SK-N-SH (cell line): ENCODE measurements around the gene ADD3. TPM values are rescaled to one million over a fixed set of nuclear protein-coding genes. Genes with fewer than 3 reads are reported as not detected.

ENCODE experiments used
- CTCF ChIA-PET: fragments of 300-600, 350-600 bp; formaldehyde crosslinking; extraction: SDS; loops from one replicate; lab custom pipeline; 2021; lab: Yijun Ruan, JAX
- POLR2A ChIA-PET: fragments of 350-600 bp; sonication (Branson Sonifier 250); formaldehyde crosslinking; extraction: SDS; loops from one replicate; lab custom pipeline; 2020; ENCODE audit warnings: antibody characterized with exemption, inconsistent platforms; lab: Yijun Ruan, JAX
- DNase-seq: peaks from one replicate; pipeline ENCODE4 v3.0.0; 2012
- H2AFZ ChIP-seq: fragments of 200-600 bp; sonication (generic); 2 replicates; pipeline ENCODE4 v1.8.1; 2016; ENCODE audit warnings: antibody characterized with exemption, mild to moderate bottlenecking, low read depth
- H3F3A ChIP-seq: fragments of 200-600 bp; sonication (generic); replicated peaks from 2 replicates; pipeline ENCODE3; 2016; ENCODE audit warnings: antibody characterized with exemption, mild to moderate bottlenecking; ENCODE audit not compliant: insufficient read depth
- H3K27ac ChIP-seq, 2 experiments: fragments of 200-500 bp in 1 of 2; fragments of 200-600 bp in 1 of 2; sonication (Bioruptor generic) in 1 of 2; sonication (generic), shearing (Covaris generic) in 1 of 2; 2 replicates each; pipeline versions ENCODE4 v1.5.1 to v1.6.1; 2014 to 2016; ENCODE audit warnings: low read depth in 2 of 2, inconsistent platforms in 1 of 2, low read length in 1 of 2, mild to moderate bottlenecking in 1 of 2, mixed read lengths in 1 of 2
- H3K27me3 ChIP-seq: fragments of 200-600 bp; sonication (generic), shearing (Covaris generic); 2 replicates; pipeline ENCODE4 v1.6.1; 2016; ENCODE audit warnings: mixed run types; ENCODE audit not compliant: insufficient read depth
- H3K36me3 ChIP-seq, 2 experiments: fragments of 200-500 bp in 1 of 2; fragments of 200-600 bp in 1 of 2; sonication (Bioruptor generic) in 1 of 2; sonication (generic) in 1 of 2; replicated peaks in 1 of 2; 2 replicates each; pipeline versions ENCODE3 to v1.5.1; 2014 to 2016; ENCODE audit warnings: low read length in 1 of 2, mild to moderate bottlenecking in 1 of 2; ENCODE audit not compliant: insufficient read depth in 2 of 2, control insufficient read depth in 1 of 2
- H3K4me1 ChIP-seq, 2 experiments: fragments of 200-500 bp in 1 of 2; fragments of 200-600 bp in 1 of 2; sonication (Bioruptor generic) in 1 of 2; sonication (generic), shearing (Covaris generic) in 1 of 2; 2 replicates each; pipeline versions ENCODE4 v1.5.1 to v1.6.1; 2014 to 2016; ENCODE audit warnings: low read depth in 1 of 2, low read length in 1 of 2, mixed run types in 1 of 2; ENCODE audit not compliant: insufficient read depth in 2 of 2, control insufficient read depth in 1 of 2
- H3K4me2 ChIP-seq: fragments of 200-600 bp; sonication (generic), shearing (Covaris generic); 2 replicates; pipeline ENCODE4 v1.6.1; 2017; ENCODE audit warnings: mixed run types
- H3K4me3 ChIP-seq, 2 experiments: fragments of 200-500 bp in 1 of 2; fragments of 200-600 bp in 1 of 2; sonication (Bioruptor generic) in 1 of 2; sonication (generic), shearing (Covaris generic) in 1 of 2; 2 replicates each; pipeline versions ENCODE4 v1.5.1 to v1.8.1; 2014 to 2016; ENCODE audit warnings: low read depth in 2 of 2, inconsistent platforms in 1 of 2, low read length in 1 of 2, mild to moderate bottlenecking in 1 of 2, mixed read lengths in 1 of 2, moderate library complexity in 1 of 2
- H3K79me2 ChIP-seq: fragments of 200-600 bp; sonication (generic); 2 replicates; pipeline ENCODE4 v1.8.1; 2017; ENCODE audit warnings: mild to moderate bottlenecking; ENCODE audit not compliant: insufficient read depth
- H3K9ac ChIP-seq: fragments of 200-600 bp; sonication (generic); 2 replicates; pipeline ENCODE4 v1.6.1; 2017; ENCODE audit warnings: mixed run types
- H3K9me2 ChIP-seq: fragments of 200-600 bp; sonication (generic); 2 replicates; pipeline ENCODE4 v1.6.1; 2017; ENCODE audit warnings: mixed run types
- H3K9me3 ChIP-seq: fragments of 200-600 bp; sonication (generic); 2 replicates; pipeline ENCODE4 v1.6.1; 2017; ENCODE audit warnings: mixed run types, mild to moderate bottlenecking, moderate library complexity
- H4K20me1 ChIP-seq: fragments of 200-600 bp; sonication (generic); 2 replicates; pipeline ENCODE4 v1.6.1; 2017; ENCODE audit warnings: mild to moderate bottlenecking, mixed run types; ENCODE audit not compliant: insufficient read depth
- EP300 ChIP-seq, 2 experiments: IDR thresholded peaks; 2 replicates each; pipeline versions ENCODE4 v1.4.0 to v1.6.1; 2012; ENCODE audit warnings: borderline replicate concordance in 1 of 2, low read depth in 1 of 2, low read length in 1 of 2
- EZH2phosphoT487 ChIP-seq: fragments of 200-600 bp; sonication (generic); IDR thresholded peaks from 2 replicates; pipeline ENCODE4 v1.6.1; 2017; ENCODE audit warnings: low read depth, mixed run types, mild to moderate bottlenecking, antibody characterized with exemption, moderate library complexity, borderline replicate concordance
- FOSL2 ChIP-seq: IDR thresholded peaks from 2 replicates; pipeline ENCODE4 v1.4.0; 2012; ENCODE audit warnings: low read depth, mild to moderate bottlenecking, moderate library complexity, borderline replicate concordance
- FOXJ3 ChIP-seq: sonication (generic); formaldehyde crosslinking; IDR thresholded peaks from 2 replicates; pipeline ENCODE4 v1.5.1; 2020; ENCODE audit warnings: mild to moderate bottlenecking, missing genetic modification reagents
- FOXM1 ChIP-seq: IDR thresholded peaks from 2 replicates; pipeline ENCODE4 v1.4.0; 2012; ENCODE audit warnings: low read depth, mild to moderate bottlenecking
- GABPA ChIP-seq: IDR thresholded peaks from 2 replicates; pipeline ENCODE4 v1.4.0; 2012; ENCODE audit warnings: low read depth, mild to moderate bottlenecking
- JUND ChIP-seq: IDR thresholded peaks from 2 replicates; pipeline ENCODE4 v1.4.0; 2012
- MEF2A ChIP-seq: IDR thresholded peaks from 2 replicates; pipeline ENCODE4 v1.4.0; 2012; ENCODE audit warnings: low read depth, borderline replicate concordance
- MXI1 ChIP-seq: IDR thresholded peaks from 2 replicates; pipeline ENCODE4 v1.6.1; 2012; ENCODE audit warnings: mild to moderate bottlenecking, low read depth, low read length, improper control_type of control experiment
- POLR2AphosphoS5 ChIP-seq: IDR thresholded peaks from 2 replicates; pipeline ENCODE4 v1.6.1; 2012; ENCODE audit warnings: low read depth, low read length
- RAD21 ChIP-seq: IDR thresholded peaks from 2 replicates; pipeline ENCODE4 v1.6.1; 2012; ENCODE audit warnings: mild to moderate bottlenecking, low read length
- REST ChIP-seq: IDR thresholded peaks from 2 replicates; pipeline ENCODE4 v1.6.1; 2012; ENCODE audit warnings: mild to moderate bottlenecking, low read depth, low read length, moderate library complexity
- TAF1 ChIP-seq: IDR thresholded peaks from 2 replicates; pipeline ENCODE4 v1.6.1; 2012; ENCODE audit warnings: low read depth, mild to moderate bottlenecking, low read length, moderate library complexity, borderline replicate concordance
- TCF12 ChIP-seq: IDR thresholded peaks from 2 replicates; pipeline ENCODE4 v1.4.0; 2012
- TEAD4 ChIP-seq: IDR thresholded peaks from 2 replicates; pipeline ENCODE4 v1.4.0; 2012; ENCODE audit warnings: mild to moderate bottlenecking, borderline replicate concordance; ENCODE audit not compliant: insufficient read depth
- USF1 ChIP-seq: IDR thresholded peaks from 2 replicates; pipeline ENCODE4 v1.4.0; 2012; ENCODE audit warnings: low read depth, borderline replicate concordance
- WGBS: methylation state at CpG from one replicate; pipeline ENCODE4 v1.1.6; 2017; ENCODE audit warnings: low lambda C conversion rate; 5-methylcytosine and 5-hydroxymethylcytosine counted together
- polyA plus RNA-seq, 3 experiments: library from polyadenylated mRNA; depleted of rRNA; stranded (reverse); fragments of >200 nt; gene quantifications; 2 replicates each; pipeline ENCODE4 v1.2.3, GENCODE V29; 2012
- TF ChIP-seq, protein P1 (sequence below): IDR thresholded peaks from 2 replicates; pipeline ENCODE4; 2012
- TF ChIP-seq, protein P2 (sequence below): IDR thresholded peaks from 2 replicates; pipeline ENCODE4 v1.4.0; 2012; ENCODE audit warnings: low read depth
- TF ChIP-seq, protein P3 (sequence below): fragments of 150-350 bp; IDR thresholded peaks from 2 replicates; pipeline ENCODE4 v1.6.1; 2017; ENCODE audit warnings: antibody characterized with exemption, low read length, low read depth, borderline replicate concordance

The ADD3 gene
- polyA plus RNA-seq, 1 of the 3 experiments (the other 2 are of a cell fraction) = 27.6 TPM

GRCh38 chr10:109981650-109982049, 26.1 kb upstream of the ADD3 start:
- CTCF ChIA-PET = interaction anchor here (1.7 to 1.9 kb wide), 2 partner anchors 8 to 97 kb away, joined by 4 to 6 read pairs; no protein-coding TSS in a partner anchor
- Histone ChIP-seq H3K4me2 (no peak overlapping the region), H4K20me1 (no peaks in the 10 kb centered on the region), H3K4me3 (no peak overlapping the region), H3K4me1 (peaks cover 1 to 16% of the 10 kb centered on the region in 2 experiments; a peak in 3 of 4 replicates), H3F3A (peaks cover 3% of the 10 kb centered on the region), H3K9me2 (no peaks in the 10 kb centered on the region), H3K9me3 (no peaks in the 10 kb centered on the region), H3K9ac (no peak overlapping the region), H3K27ac (no peak overlapping the region), H3K79me2 (no peaks in the 10 kb centered on the region), H3K36me3 (no peaks in the 10 kb centered on the region), H3K27me3 (no peaks in the 10 kb centered on the region), H2AFZ (no peak overlapping the region)
- TF ChIP-seq MEF2A (no peak), TEAD4 (no peak), TCF12 (no peak), MXI1 (no peak), GABPA (no peak), EZH2phosphoT487 (no peak), FOXM1 (no peak), TAF1 (no peak), REST (no peak), RAD21 (no peak), POLR2AphosphoS5 (no peak), USF1 (no peak), FOSL2 (no peak), JUND (no peak), EP300 (IDR thresholded peaks at IDR 0.05; ENCODE audit: borderline replicate concordance in 1 of 2, low read depth in 1 of 2, low read length in 1 of 2) (no peak), FOXJ3 (CRISPR knock-in tag) (no peak)
- TF ChIP-seq, protein P1, sequence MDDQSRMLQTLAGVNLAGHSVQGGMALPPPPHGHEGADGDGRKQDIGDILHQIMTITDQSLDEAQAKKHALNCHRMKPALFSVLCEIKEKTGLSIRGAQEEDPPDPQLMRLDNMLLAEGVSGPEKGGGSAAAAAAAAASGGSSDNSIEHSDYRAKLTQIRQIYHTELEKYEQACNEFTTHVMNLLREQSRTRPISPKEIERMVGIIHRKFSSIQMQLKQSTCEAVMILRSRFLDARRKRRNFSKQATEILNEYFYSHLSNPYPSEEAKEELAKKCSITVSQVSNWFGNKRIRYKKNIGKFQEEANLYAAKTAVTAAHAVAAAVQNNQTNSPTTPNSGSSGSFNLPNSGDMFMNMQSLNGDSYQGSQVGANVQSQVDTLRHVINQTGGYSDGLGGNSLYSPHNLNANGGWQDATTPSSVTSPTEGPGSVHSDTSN = no peak
- TF ChIP-seq, protein P2, sequence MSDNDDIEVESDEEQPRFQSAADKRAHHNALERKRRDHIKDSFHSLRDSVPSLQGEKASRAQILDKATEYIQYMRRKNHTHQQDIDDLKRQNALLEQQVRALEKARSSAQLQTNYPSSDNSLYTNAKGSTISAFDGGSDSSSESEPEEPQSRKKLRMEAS = no peak
- TF ChIP-seq, protein P3, sequence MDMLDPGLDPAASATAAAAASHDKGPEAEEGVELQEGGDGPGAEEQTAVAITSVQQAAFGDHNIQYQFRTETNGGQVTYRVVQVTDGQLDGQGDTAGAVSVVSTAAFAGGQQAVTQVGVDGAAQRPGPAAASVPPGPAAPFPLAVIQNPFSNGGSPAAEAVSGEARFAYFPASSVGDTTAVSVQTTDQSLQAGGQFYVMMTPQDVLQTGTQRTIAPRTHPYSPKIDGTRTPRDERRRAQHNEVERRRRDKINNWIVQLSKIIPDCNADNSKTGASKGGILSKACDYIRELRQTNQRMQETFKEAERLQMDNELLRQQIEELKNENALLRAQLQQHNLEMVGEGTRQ = no peak
- 93% methylated on average over 2 of the region's 2 CpGs for WGBS
- POLR2A ChIA-PET = no interaction called here
- DNase-seq = no peak
